Parathyroid adenoma (tissue), 2 donors: Measurements from ENCODE around the gene ADAMTSL1.

Experiments
- H2AFZ ChIP-seq: fragments of 300-600 bp; sonication (generic); one replicate; pipeline ENCODE4 v1.7.0; 2017; ENCODE audit warnings: antibody characterized with exemption, mild to moderate bottlenecking
- H3K27ac ChIP-seq: fragments of 300-600 bp; sonication (generic); one replicate; pipeline ENCODE4 v1.7.0; 2017
- H3K27me3 ChIP-seq: fragments of 300-600 bp; sonication (generic); one replicate; pipeline ENCODE4 v1.7.0; 2017; ENCODE audit warnings: low read length; ENCODE audit not compliant: control insufficient read depth, insufficient read depth
- H3K36me3 ChIP-seq: fragments of 300-600 bp; sonication (generic); one replicate; pipeline ENCODE4 v1.7.0; 2017; ENCODE audit warnings: low read length; ENCODE audit not compliant: control insufficient read depth, insufficient read depth
- H3K4me1 ChIP-seq: fragments of 300-600 bp; sonication (generic); one replicate; pipeline ENCODE4 v1.7.0; 2017; ENCODE audit warnings: control low read depth
- H3K4me2 ChIP-seq: fragments of 300-600 bp; sonication (generic); one replicate; pipeline ENCODE4 v1.7.0; 2017; ENCODE audit warnings: low read length
- H3K4me3 ChIP-seq: fragments of 300-600 bp; sonication (generic); one replicate; pipeline ENCODE4 v1.7.0; 2017; ENCODE audit warnings: low read depth, low read length
- H3K79me2 ChIP-seq: fragments of 300-600 bp; sonication (generic); one replicate; pipeline ENCODE4 v1.7.0; 2017; ENCODE audit warnings: control low read depth
- H3K9ac ChIP-seq: fragments of 300-600 bp; sonication (generic); one replicate; pipeline ENCODE4 v1.7.0; 2017; ENCODE audit warnings: mild to moderate bottlenecking
- H3K9me3 ChIP-seq: fragments of 300-600 bp; sonication (generic); one replicate; pipeline ENCODE4 v1.7.0; 2017; ENCODE audit warnings: low read length; ENCODE audit not compliant: control insufficient read depth
- TF ChIP-seq, protein P1 (sequence below): fragments of 300-600 bp; sonication (generic); IDR thresholded peaks from one replicate; pipeline ENCODE4 v1.7.0; 2017; ENCODE audit warnings: antibody characterized with exemption, mild to moderate bottlenecking
- donor health status: primary hyperparathyroidism.

ADAMTSL1 gene

DNA sequence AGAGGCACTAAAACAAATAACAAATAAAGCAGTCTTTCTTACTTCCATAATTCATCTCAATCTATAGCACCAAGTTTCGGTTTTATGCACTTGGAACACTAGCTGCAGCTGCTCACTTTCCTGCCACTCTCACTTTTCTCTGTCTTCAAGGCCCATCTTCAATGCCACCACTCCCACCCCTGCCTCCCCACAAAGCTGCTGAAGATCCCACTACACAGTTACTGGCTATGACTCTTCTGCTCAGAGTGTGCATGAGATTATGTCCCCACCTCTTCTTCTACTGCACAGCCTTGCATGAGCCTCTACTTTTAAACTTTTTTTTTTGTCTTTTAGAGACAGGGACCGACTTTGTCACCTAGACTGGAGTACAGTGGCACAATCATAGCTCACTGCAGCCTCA, 481.7 kb downstream of the ADAMTSL1 start:
- H3K9me3 ChIP-seq, result no peaks in the 10 kb centered on the region
- no peak overlapping the region for H3K9ac ChIP-seq
- H3K4me3 ChIP-seq, result no peak overlapping the region
- no peaks in the 10 kb centered on the region for H3K79me2 ChIP-seq
- H3K4me2 ChIP-seq, result no peak overlapping the region
- H3K36me3 ChIP-seq, result no peaks in the 10 kb centered on the region
- no peaks in the 10 kb centered on the region for H3K27me3 ChIP-seq
- TF ChIP-seq, protein P1, sequence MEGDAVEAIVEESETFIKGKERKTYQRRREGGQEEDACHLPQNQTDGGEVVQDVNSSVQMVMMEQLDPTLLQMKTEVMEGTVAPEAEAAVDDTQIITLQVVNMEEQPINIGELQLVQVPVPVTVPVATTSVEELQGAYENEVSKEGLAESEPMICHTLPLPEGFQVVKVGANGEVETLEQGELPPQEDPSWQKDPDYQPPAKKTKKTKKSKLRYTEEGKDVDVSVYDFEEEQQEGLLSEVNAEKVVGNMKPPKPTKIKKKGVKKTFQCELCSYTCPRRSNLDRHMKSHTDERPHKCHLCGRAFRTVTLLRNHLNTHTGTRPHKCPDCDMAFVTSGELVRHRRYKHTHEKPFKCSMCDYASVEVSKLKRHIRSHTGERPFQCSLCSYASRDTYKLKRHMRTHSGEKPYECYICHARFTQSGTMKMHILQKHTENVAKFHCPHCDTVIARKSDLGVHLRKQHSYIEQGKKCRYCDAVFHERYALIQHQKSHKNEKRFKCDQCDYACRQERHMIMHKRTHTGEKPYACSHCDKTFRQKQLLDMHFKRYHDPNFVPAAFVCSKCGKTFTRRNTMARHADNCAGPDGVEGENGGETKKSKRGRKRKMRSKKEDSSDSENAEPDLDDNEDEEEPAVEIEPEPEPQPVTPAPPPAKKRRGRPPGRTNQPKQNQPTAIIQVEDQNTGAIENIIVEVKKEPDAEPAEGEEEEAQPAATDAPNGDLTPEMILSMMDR, result no peak
- no peak overlapping the region for H3K27ac ChIP-seq
- H2AFZ ChIP-seq, result no peak overlapping the region
- no peaks in the 10 kb centered on the region for H3K4me1 ChIP-seq
